Measurements from ENCODE around the gene AHNAK2.

- TF ChIP-seq CTCF (IDR thresholded peaks at IDR 0.05; ENCODE audit: insufficient read depth, low read length, poor library complexity, severe bottlenecking) = peak; percentile 28
- TF ChIP-seq EZH2phosphoT487 (conservative IDR thresholded peaks at IDR 0.05; ENCODE audit: low read length) = no peak
Measured at GRCh38 chr14:105021656-105022275, 43.6 kb upstream of the AHNAK2 start.
